NK-92 treated with Interleukin-12 subunit alpha and Interleukin-12 subunit beta, amount 100 ng/mL, for 24 hours (cell line): ENCODE measurements around the gene ZNF792.
"Not testable (repeated sequence)": the region's sequence is repeated elsewhere in the genome, so short reads cannot be mapped to it uniquely, and the experiment has no call there.

Experiments used
- DNase-seq: peaks from one replicate; lab custom pipeline; 2025; lab: John Stamatoyannopoulos, UW

The ZNF792 gene

GRCh38 chr19:34963573-34964406 is at the start of gene ZNF792:
Gene ZNF792 (minus strand): TSS chr19:34964229. CDS start chr19:34963662, 567 bp downstream.
- peak; percentile 42 for DNase-seq

- DNase-seq, result peak; percentile 23
Observed at GRCh38 chr19:35013041-35013819, 49.2 kb upstream of the ZNF792 start.

- DNase-seq, result no peak
Observed at GRCh38 chr19:35011737-35012682, 48.0 kb upstream of the ZNF792 start.

GRCh38 chr19:35011091-35011689 is 47.2 kb upstream of the ZNF792 start:
- no peak for DNase-seq

- DNase-seq, result no peak
Observed at GRCh38 chr19:35009424-35010415, 45.7 kb upstream of the ZNF792 start.

GRCh38 chr19:35008891-35009341 is 44.9 kb upstream of the ZNF792 start:
- no peak for DNase-seq

- not testable (repeated sequence) for DNase-seq
Observed at GRCh38 chr19:35007427-35007826, 43.4 kb upstream of the ZNF792 start.

- DNase-seq, result no peak
Observed at GRCh38 chr19:35006999-35007365, 43.0 kb upstream of the ZNF792 start.

GRCh38 chr19:35006342-35006998 is 42.4 kb upstream of the ZNF792 start:
- no peak for DNase-seq

GRCh38 chr19:35006007-35006341 is 41.9 kb upstream of the ZNF792 start:
- DNase-seq, result not testable (repeated sequence)

- no peak for DNase-seq
Observed at GRCh38 chr19:35005256-35005977, 41.4 kb upstream of the ZNF792 start.

GRCh38 chr19:35004517-35005255 is 40.7 kb upstream of the ZNF792 start:
- no peak for DNase-seq

GRCh38 chr19:35002037-35002535 is 38.1 kb upstream of the ZNF792 start:
- no peak for DNase-seq

- peak; percentile 35 for DNase-seq
Observed at GRCh38 chr19:35000647-35001501, 36.8 kb upstream of the ZNF792 start.

GRCh38 chr19:35000338-35000646 is 36.3 kb upstream of the ZNF792 start:
- DNase-seq, result no peak

- peak; percentile 41 for DNase-seq
Observed at GRCh38 chr19:34999498-35000337, 35.7 kb upstream of the ZNF792 start, which contains the start of gene GRAMD1A. Gene GRAMD1A (plus strand): TSS chr19:35000323. CDS start chr19:35000479, 156 bp downstream.
